Naive B cell (primary cell): Measurements from ENCODE around the gene KCTD7. TPM values are rescaled to one million over a fixed set of nuclear protein-coding genes. Genes with fewer than 3 reads are reported as not detected.
"Not testable (repeated sequence)": the region's sequence is repeated elsewhere in the genome, so short reads cannot be mapped to it uniquely, and the experiment has no call there.

Source experiments
- ATAC-seq, 2 donors: fragments of 150-1000 bp; cut with Tn5 transposase; 2 replicates each; pipeline ENCODE4 v1.10.0; 2021; ENCODE audit warnings: low read depth in 2 of 2, mild to moderate bottlenecking in 2 of 2, moderate library complexity in 2 of 2
- DNase-seq: peaks from one replicate; pipeline ENCODE4 v3.0.0; 2022
- H3K27ac Mint-ChIP-seq, 6 donors: one replicate each; pipeline ENCODE4 v1.8.0; 2020 to 2022; ENCODE audit warnings: mild to moderate bottlenecking in 6 of 6, mixed read lengths in 6 of 6, moderate library complexity in 5 of 6, inconsistent platforms in 2 of 6
- H3K27me3 Mint-ChIP-seq, 3 donors: one replicate each; pipeline ENCODE4 v1.8.0; 2021 to 2022; ENCODE audit warnings: mixed read lengths in 3 of 3, mild to moderate bottlenecking in 1 of 3
- H3K36me3 Mint-ChIP-seq, 2 donors: one replicate each; pipeline ENCODE4 v1.8.0; 2020 to 2022; ENCODE audit warnings: mixed read lengths in 2 of 2, inconsistent platforms in 1 of 2, mild to moderate bottlenecking in 1 of 2
- H3K4me1 Mint-ChIP-seq, 3 donors: one replicate each; pipeline ENCODE4 v1.8.0; 2020 to 2022; ENCODE audit warnings: mixed read lengths in 3 of 3, inconsistent platforms in 1 of 3, mild to moderate bottlenecking in 1 of 3, moderate library complexity in 1 of 3
- H3K4me3 Mint-ChIP-seq, 8 donors: one replicate each; pipeline ENCODE4 v1.8.0; 2020 to 2022; ENCODE audit warnings: mild to moderate bottlenecking in 8 of 8, mixed read lengths in 8 of 8, moderate library complexity in 8 of 8, inconsistent platforms in 2 of 8
- H3K9me3 Mint-ChIP-seq, 7 donors: one replicate each; pipeline ENCODE4 v1.8.0; 2020 to 2022; ENCODE audit warnings: mixed read lengths in 7 of 7, mild to moderate bottlenecking in 5 of 7, inconsistent platforms in 2 of 7, moderate library complexity in 1 of 7
- polyA plus RNA-seq, 6 donors: library from polyadenylated mRNA; unstranded; fragments of 300-500 nt; fragmentation: Illumina TruSeq; gene quantifications; one replicate each; pipeline ENCODE4 v1.2.3, GENCODE V29; 2021; ENCODE audit warnings: low read depth in 6 of 6

KCTD7 gene
- polyA plus RNA-seq: 1 to 10 TPM; 6.5 to 9.7 (median 8.8) TPM

DNA sequence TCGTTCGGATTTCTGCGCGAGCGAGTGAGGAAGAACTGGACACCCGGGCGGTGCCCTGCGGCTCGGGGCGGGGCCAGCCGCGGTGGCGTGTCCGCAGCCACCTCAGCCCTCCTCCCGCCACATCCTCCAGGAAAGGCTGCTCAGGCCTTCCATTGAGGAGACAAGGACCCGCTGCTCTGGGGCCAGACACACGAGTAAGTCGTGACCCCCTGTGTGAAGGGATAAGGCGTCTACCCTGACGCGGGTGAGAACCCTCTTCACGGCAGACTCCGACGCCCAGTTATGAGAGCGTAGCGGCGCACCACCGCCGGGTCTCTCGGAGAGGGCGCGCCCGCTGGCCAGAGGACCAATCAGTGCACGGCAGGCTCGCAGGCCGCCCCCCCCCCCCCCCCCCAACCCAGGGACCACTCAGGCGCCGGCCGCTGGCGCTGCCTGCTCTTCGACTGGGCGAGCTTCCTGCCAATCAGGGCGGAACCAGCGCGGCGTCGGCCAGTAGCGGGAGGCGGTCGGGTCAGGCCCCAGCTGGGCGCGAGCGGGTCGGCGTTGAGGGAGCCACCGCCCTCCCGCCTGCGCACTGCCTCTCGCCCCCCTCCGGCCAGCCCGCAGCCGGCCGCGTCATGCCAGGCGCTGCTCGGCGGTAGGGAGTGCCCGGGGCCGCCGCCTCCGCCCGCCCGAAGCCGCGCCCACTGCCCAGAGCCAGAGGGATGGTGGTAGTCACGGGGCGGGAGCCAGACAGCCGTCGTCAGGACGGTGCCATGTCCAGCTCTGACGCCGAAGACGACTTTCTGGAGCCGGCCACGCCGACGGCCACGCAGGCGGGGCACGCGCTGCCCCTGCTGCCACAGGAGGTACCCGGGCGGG lies at the start of gene KCTD7:
KCTD7 (plus strand) TSS at position 521 of the 861 bp plus-strand sequence; CDS start at position 705, 184 bp downstream.
- no peaks in the 10 kb centered on the region for H3K9me3 Mint-ChIP-seq
- H3K27ac Mint-ChIP-seq: peak within 1 kb of the TSS; percentile 68 to 96 (median 90)
- DNase-seq: peak; percentile 97
- ATAC-seq: peak; percentile 86
- peaks cover 41 to 53% (median 46%) of the 10 kb centered on the region in 3 donors for H3K4me1 Mint-ChIP-seq
- H3K36me3 Mint-ChIP-seq: no peaks in the 10 kb centered on the region
- H3K4me3 Mint-ChIP-seq: peak within 1 kb of the TSS; percentile 73 to 96 (median 90)
- H3K27me3 Mint-ChIP-seq: no peaks in the 10 kb centered on the region

- H3K27ac Mint-ChIP-seq, ATAC-seq, H3K27me3 Mint-ChIP-seq, H3K36me3 Mint-ChIP-seq, H3K4me3 Mint-ChIP-seq, H3K9me3 Mint-ChIP-seq, DNase-seq: not testable (repeated sequence)
- H3K4me1 Mint-ChIP-seq: peaks cover 39 to 43% (median 39%) of the 10 kb centered on the region in 3 donors
Measured at GRCh38 chr7:66580380-66580779, 48.3 kb upstream of the KCTD7 start.

DNA sequence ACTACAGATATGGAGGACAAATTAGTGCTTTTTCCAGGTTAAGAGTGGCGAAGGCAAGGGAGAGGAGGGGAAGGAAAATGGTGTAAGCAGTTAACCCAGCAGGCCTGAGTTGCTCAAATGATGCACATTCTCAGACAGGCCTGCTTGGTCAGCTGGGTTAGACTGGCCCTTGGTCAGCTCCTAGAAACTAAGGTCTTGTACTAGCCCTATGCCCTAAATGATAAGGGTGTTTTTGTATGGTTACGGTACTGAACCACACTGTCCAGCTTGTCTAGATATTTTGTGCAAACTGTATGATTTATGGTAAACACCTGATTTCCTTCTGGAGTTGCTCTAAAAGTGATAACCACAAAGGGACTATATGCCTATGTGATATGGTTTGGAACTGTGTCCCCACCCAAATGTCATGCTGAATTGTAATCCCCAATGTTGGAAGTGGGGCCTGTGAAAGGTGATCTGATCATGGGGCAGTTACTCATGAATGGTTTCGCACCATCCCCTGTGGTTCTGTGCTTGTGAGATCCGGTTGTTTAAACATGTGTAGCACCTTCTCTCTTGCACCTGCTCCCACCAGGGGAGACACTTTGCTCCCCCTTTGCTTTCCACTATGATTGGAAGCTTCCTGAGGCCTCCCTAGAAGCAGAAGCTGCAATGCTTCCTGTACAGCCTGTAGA lies 45.7 kb upstream of the KCTD7 start:
- H3K4me3 Mint-ChIP-seq, ATAC-seq, H3K9me3 Mint-ChIP-seq, H3K27me3 Mint-ChIP-seq, DNase-seq, H3K36me3 Mint-ChIP-seq: not testable (repeated sequence)
- H3K27ac Mint-ChIP-seq: peak overlapping the region in 2 of 6 donors; percentile 25 to 57
- H3K4me1 Mint-ChIP-seq: peaks cover 27 to 40% (median 34%) of the 10 kb centered on the region in 3 donors

DNA sequence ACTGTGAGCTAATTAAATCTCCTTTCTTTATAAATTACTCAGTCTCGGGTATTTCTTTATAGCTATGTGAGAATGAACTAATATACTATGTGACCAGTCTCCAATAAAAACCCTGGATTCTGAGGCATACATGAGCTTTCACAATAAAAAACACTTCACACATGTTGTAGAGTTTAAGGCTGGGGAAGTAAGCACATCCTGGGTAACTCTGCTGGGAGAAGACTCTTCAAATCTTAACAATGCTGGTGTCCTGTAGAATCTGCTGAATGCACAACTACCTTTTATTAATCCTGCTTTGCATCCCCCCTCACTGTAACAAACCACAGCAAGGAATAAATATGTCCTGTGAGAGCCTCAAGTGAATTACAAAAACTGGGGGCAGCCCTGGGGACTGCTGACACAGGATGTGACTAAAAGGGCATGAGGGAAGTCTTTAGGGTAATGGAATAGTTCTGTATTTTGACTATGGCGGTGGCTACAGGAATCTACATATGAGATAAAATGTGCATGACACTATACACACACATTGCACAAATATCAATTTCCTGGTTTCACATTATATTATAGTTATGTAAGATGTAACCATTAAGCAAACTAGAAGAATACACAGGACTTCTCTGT lies 45.1 kb upstream of the KCTD7 start:
- H3K4me3 Mint-ChIP-seq: no peak overlapping the region
- no peak for DNase-seq
- no peaks in the 10 kb centered on the region for H3K27me3 Mint-ChIP-seq
- H3K36me3 Mint-ChIP-seq: peaks cover 0 to 5% of the 10 kb centered on the region in 2 donors
- ATAC-seq: no peak
- peaks cover 21 to 38% (median 28%) of the 10 kb centered on the region in 3 donors for H3K4me1 Mint-ChIP-seq
- H3K9me3 Mint-ChIP-seq: no peaks in the 10 kb centered on the region
- peak overlapping the region in 2 of 6 donors; percentile 57 for H3K27ac Mint-ChIP-seq

GRCh38 chr7:66586181-66586580 lies 42.5 kb upstream of the KCTD7 start:
- Mint-ChIP-seq H3K4me1 (peaks cover 26 to 56% (median 44%) of the 10 kb centered on the region in 3 donors), H3K9me3 (no peaks in the 10 kb centered on the region), H3K36me3 (peaks cover 0 to 5% of the 10 kb centered on the region in 2 donors), H3K27me3 (no peaks in the 10 kb centered on the region), H3K4me3 (no peak overlapping the region), H3K27ac (no peak overlapping the region)
- ATAC-seq (no peak), DNase-seq (no peak)

- H3K4me1 Mint-ChIP-seq: peaks cover 35 to 58% (median 57%) of the 10 kb centered on the region in 3 donors
- DNase-seq, H3K27ac Mint-ChIP-seq, H3K27me3 Mint-ChIP-seq, H3K36me3 Mint-ChIP-seq, ATAC-seq, H3K9me3 Mint-ChIP-seq: not testable (repeated sequence)
- peak overlapping the region in 2 of 8 donors; percentile 24 to 56 for H3K4me3 Mint-ChIP-seq
Measured at GRCh38 chr7:66588226-66588625, 40.5 kb upstream of the KCTD7 start.

- ATAC-seq, H3K9me3 Mint-ChIP-seq, H3K36me3 Mint-ChIP-seq, DNase-seq, H3K27me3 Mint-ChIP-seq: not testable (repeated sequence)
- H3K27ac Mint-ChIP-seq: peak overlapping the region in 4 of 6 donors; percentile 6 to 99 (median 57)
- peak overlapping the region in 5 of 8 donors; percentile 10 to 99 (median 43) for H3K4me3 Mint-ChIP-seq
- peaks cover 37 to 59% (median 51%) of the 10 kb centered on the region in 3 donors for H3K4me1 Mint-ChIP-seq
Measured at GRCh38 chr7:66588856-66589570, 39.7 kb upstream of the KCTD7 start.

GRCh38 chr7:66590302-66591057 lies 38.2 kb upstream of the KCTD7 start:
- not testable (repeated sequence) for ATAC-seq, H3K27me3 Mint-ChIP-seq, H3K9me3 Mint-ChIP-seq, DNase-seq, H3K36me3 Mint-ChIP-seq
- Mint-ChIP-seq H3K27ac (peak overlapping the region; percentile 49 to 99 (median 96)), H3K4me1 (peaks cover 33 to 56% (median 51%) of the 10 kb centered on the region in 3 donors), H3K4me3 (peak overlapping the region; percentile 91 to 99 (median 97))

DNA sequence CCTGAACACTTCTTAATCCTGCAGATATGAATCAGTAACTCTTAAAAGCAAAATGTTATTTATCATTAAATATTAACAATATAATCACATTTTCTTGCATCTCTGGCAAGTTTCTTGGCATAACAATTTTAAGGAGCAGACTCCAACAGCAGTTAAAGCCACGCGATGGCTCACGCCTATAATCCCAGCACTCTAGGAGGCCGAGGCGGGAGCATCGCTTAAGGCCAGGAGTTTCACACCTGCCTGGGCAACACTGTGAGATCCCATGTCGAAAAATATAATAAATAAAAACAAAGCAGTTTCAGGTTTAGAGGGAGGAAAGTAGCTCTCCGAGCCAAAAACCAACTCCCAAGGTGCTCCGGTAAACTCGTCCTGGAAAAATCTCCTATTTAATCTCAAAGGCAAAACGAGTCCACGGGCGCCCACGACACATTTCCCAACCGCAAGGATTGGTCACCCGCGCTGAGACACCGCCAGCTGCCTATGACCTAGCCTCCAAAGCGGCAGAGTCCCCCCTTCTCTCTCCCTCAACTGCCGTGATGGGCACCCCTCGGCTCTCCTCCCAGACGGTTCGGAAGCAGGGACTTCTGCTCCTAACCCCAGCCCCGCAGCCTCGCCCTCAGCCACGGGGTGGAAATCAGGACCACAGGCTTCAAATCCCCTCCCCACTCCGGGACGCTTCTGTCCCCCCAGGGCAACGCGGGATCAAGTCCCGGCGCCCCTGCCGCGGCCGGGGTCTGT lies 37.5 kb upstream of the KCTD7 start:
- not testable (repeated sequence) for H3K9me3 Mint-ChIP-seq, H3K36me3 Mint-ChIP-seq, ATAC-seq, H3K27me3 Mint-ChIP-seq, DNase-seq
- peak overlapping the region; percentile 91 to 99 (median 97) for H3K4me3 Mint-ChIP-seq
- peak overlapping the region; percentile 90 to 99 (median 96) for H3K27ac Mint-ChIP-seq
- peaks cover 33 to 56% (median 46%) of the 10 kb centered on the region in 3 donors for H3K4me1 Mint-ChIP-seq

DNA sequence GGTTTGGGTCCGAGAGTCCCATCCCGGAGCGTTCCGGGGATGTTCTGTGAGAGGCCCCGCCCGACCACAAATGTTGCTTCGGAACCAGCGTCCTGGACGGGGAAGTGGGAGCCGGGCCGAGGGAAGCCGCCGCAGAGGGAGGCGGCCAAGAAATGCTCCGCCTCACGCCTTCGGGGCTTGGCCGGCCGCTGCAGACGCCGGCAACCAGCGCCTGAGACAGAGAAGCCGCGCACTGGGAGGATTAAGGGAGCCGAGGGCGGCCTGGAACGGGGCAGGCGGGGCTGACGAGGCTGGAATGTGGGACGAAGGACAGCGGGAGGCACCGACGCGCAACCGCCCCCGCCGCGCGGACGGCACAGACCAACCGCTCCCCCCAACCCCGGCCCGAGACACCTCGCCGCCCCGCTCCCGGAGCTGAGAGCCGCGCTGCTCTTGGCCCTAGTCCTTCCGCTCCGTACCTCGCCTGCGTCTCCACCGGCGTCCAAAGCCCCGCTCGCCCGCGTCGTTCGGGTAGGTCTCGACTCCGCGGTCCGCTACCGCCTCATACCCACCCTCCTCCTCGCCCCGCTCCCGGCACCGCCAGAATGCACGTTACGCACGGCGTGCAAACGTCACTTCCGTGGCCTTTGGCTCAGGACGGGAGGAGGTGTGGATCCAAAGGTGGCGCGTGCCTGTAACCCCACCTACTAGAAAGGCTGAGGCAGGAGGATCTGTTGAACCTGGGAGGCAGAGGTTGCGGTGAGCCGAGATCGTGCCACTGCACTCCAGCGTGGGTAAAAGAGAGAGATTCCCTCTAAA lies 36.7 kb upstream of the KCTD7 start:
- ATAC-seq (peak; percentile 97 to 98), DNase-seq (peak; percentile 85)
- Mint-ChIP-seq H3K4me3 (peak overlapping the region; percentile 91 to 99 (median 97)), H3K27me3 (no peaks in the 10 kb centered on the region), H3K4me1 (peaks cover 33 to 53% (median 41%) of the 10 kb centered on the region in 3 donors), H3K27ac (peak overlapping the region; percentile 95 to 99 (median 98)), H3K9me3 (no peaks in the 10 kb centered on the region), H3K36me3 (no peaks in the 10 kb centered on the region)

DNA sequence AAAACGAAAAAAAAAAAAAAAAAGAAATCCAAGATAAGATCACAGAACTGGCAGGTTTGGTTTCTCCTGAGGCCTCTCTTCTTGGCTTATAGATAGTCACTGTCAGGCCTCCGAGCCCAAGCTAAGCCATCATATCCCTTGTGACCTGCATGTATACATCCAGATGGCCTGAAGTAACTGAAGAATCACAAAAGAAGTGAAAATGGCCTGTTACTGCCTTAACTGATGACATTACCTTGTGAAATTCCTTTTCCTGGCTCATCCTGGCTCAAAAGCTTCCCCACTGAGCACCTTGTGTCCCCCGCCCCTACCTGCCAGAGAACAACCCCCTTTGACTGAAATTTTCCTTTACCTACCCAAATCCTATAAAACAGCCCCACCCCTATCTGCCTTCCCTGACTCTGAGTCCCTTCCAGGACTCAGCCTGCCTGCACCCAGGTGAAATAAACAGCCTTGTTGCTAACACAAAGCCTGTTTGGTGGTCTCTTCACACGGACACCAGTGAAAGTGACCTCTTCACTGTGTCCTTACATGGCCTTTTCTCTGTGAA lies 36.0 kb upstream of the KCTD7 start:
- not testable (repeated sequence) for H3K27me3 Mint-ChIP-seq, DNase-seq, H3K9me3 Mint-ChIP-seq, H3K36me3 Mint-ChIP-seq
- H3K4me3 Mint-ChIP-seq: peak overlapping the region; percentile 91 to 99 (median 97)
- peak overlapping the region; percentile 95 to 99 (median 98) for H3K27ac Mint-ChIP-seq
- peak; percentile 3 to 6 for ATAC-seq
- peaks cover 33 to 48% (median 41%) of the 10 kb centered on the region in 3 donors for H3K4me1 Mint-ChIP-seq
